Dendritic cell treated with granulocyte-macrophage colony-stimulating factor and Interleukin-4, amounts not matched to agents 40 ng/mL and 50 ng/mL, for 4 days (primary cell): ENCODE measurements around the gene ZDHHC22.

ENCODE experiments used
- H3K27ac Mint-ChIP-seq: one replicate; pipeline ENCODE4 v1.8.0; 2022; ENCODE audit warnings: mild to moderate bottlenecking, mixed read lengths
- H3K27me3 Mint-ChIP-seq: one replicate; pipeline ENCODE4 v1.8.0; 2022; ENCODE audit warnings: mild to moderate bottlenecking, mixed read lengths
- H3K36me3 Mint-ChIP-seq: one replicate; pipeline ENCODE4 v1.8.0; 2022; ENCODE audit warnings: low read depth, mixed read lengths
- H3K4me1 Mint-ChIP-seq: one replicate; pipeline ENCODE4 v1.8.0; 2022; ENCODE audit warnings: low read depth, mixed read lengths
- H3K4me3 Mint-ChIP-seq: one replicate; pipeline ENCODE4 v1.8.0; 2022; ENCODE audit warnings: mild to moderate bottlenecking, moderate library complexity, mixed read lengths
- H3K9me3 Mint-ChIP-seq: one replicate; pipeline ENCODE4 v1.8.0; 2022; ENCODE audit warnings: mixed read lengths
- intact Hi-C: fragments of 100-400 bp; cut with micrococcal nuclease; formaldehyde crosslinking; loops from one replicate; pipeline ENCODE4 v1.15.0; 2022

The ZDHHC22 gene

GRCh38 chr14:77148510-77149231 lies 7.1 kb upstream of the ZDHHC22 start:
- intact Hi-C loops, result no loop called here
- no peaks in the 10 kb centered on the region for H3K9me3 Mint-ChIP-seq
- H3K4me3 Mint-ChIP-seq, result no peak overlapping the region
- no peaks in the 10 kb centered on the region for H3K4me1 Mint-ChIP-seq
- no peaks in the 10 kb centered on the region for H3K36me3 Mint-ChIP-seq
- no peak overlapping the region for H3K27ac Mint-ChIP-seq
- H3K27me3 Mint-ChIP-seq, result peaks cover 42% of the 10 kb centered on the region

GRCh38 chr14:77145975-77146740 lies 4.6 kb upstream of the ZDHHC22 start:
- Mint-ChIP-seq H3K27me3 (peaks cover 64% of the 10 kb centered on the region), H3K27ac (no peak overlapping the region), H3K9me3 (no peaks in the 10 kb centered on the region), H3K4me1 (no peaks in the 10 kb centered on the region), H3K36me3 (no peaks in the 10 kb centered on the region), H3K4me3 (no peak overlapping the region)
- intact Hi-C loops, result no loop called here

GRCh38 chr14:77144412-77145115 lies 3.0 kb upstream of the ZDHHC22 start:
- no peak overlapping the region for H3K27ac Mint-ChIP-seq
- peaks cover 2% of the 10 kb centered on the region for H3K4me1 Mint-ChIP-seq
- H3K9me3 Mint-ChIP-seq, result no peaks in the 10 kb centered on the region

GRCh38 chr14:77143071-77143470 lies 1.5 kb upstream of the ZDHHC22 start:
- Mint-ChIP-seq H3K36me3 (no peaks in the 10 kb centered on the region), H3K4me3 (no peak overlapping the region), H3K9me3 (no peaks in the 10 kb centered on the region), H3K27me3 (peaks cover 88% of the 10 kb centered on the region), H3K4me1 (peaks cover 8% of the 10 kb centered on the region), H3K27ac (no peak overlapping the region)
- intact Hi-C loops, result no loop called here

More at GRCh38 chr14:77144412-77145115, 3.0 kb upstream of the ZDHHC22 start:
- Mint-ChIP-seq H3K36me3 (no peaks in the 10 kb centered on the region), H3K4me3 (no peak overlapping the region), H3K27me3 (peaks cover 77% of the 10 kb centered on the region)
- intact Hi-C loops, result no loop called here

- no peak overlapping the region for H3K4me3 Mint-ChIP-seq
- intact Hi-C loops, result no loop called here
- H3K27me3 Mint-ChIP-seq, result peaks cover 90% of the 10 kb centered on the region
- H3K36me3 Mint-ChIP-seq, result no peaks in the 10 kb centered on the region
- H3K27ac Mint-ChIP-seq, result no peak overlapping the region
- no peaks in the 10 kb centered on the region for H3K9me3 Mint-ChIP-seq
- peaks cover 8% of the 10 kb centered on the region for H3K4me1 Mint-ChIP-seq
These were observed 612 bp upstream of the ZDHHC22 start for GRCh38 chr14:77142005-77142800.

- H3K9me3 Mint-ChIP-seq, result no peaks in the 10 kb centered on the region
- no peak overlapping the region for H3K4me3 Mint-ChIP-seq
- H3K27ac Mint-ChIP-seq, result no peak overlapping the region
- peaks cover 86% of the 10 kb centered on the region for H3K27me3 Mint-ChIP-seq
- intact Hi-C loops, result no loop called here
- no peaks in the 10 kb centered on the region for H3K36me3 Mint-ChIP-seq
- peaks cover 8% of the 10 kb centered on the region for H3K4me1 Mint-ChIP-seq
These were observed 1.0 kb downstream of the ZDHHC22 start for GRCh38 chr14:77140359-77141213.

GRCh38 chr14:77139540-77140358 lies 1.8 kb downstream of the ZDHHC22 start:
- peaks cover 86% of the 10 kb centered on the region for H3K27me3 Mint-ChIP-seq
- intact Hi-C loops, result no loop called here
- peaks cover 8% of the 10 kb centered on the region for H3K4me1 Mint-ChIP-seq
- H3K9me3 Mint-ChIP-seq, result no peaks in the 10 kb centered on the region
- no peak overlapping the region for H3K4me3 Mint-ChIP-seq
- H3K27ac Mint-ChIP-seq, result no peak overlapping the region
- no peaks in the 10 kb centered on the region for H3K36me3 Mint-ChIP-seq

- Mint-ChIP-seq H3K4me3 (no peak overlapping the region), H3K27ac (no peak overlapping the region), H3K36me3 (no peaks in the 10 kb centered on the region), H3K9me3 (no peaks in the 10 kb centered on the region), H3K27me3 (peaks cover 86% of the 10 kb centered on the region), H3K4me1 (peaks cover 8% of the 10 kb centered on the region)
- intact Hi-C loops, result no loop called here
These were observed 2.6 kb downstream of the ZDHHC22 start for GRCh38 chr14:77139022-77139421.

- no peaks in the 10 kb centered on the region for H3K9me3 Mint-ChIP-seq
- intact Hi-C loops, result no loop called here
- no peaks in the 10 kb centered on the region for H3K4me1 Mint-ChIP-seq
- no peaks in the 10 kb centered on the region for H3K36me3 Mint-ChIP-seq
- no peak overlapping the region for H3K27ac Mint-ChIP-seq
- no peak overlapping the region for H3K4me3 Mint-ChIP-seq
- peaks cover 77% of the 10 kb centered on the region for H3K27me3 Mint-ChIP-seq
These were observed 7.8 kb downstream of the ZDHHC22 start for GRCh38 chr14:77133720-77134338.

- intact Hi-C loops, result no loop called here
- Mint-ChIP-seq H3K9me3 (no peaks in the 10 kb centered on the region), H3K4me3 (no peak overlapping the region), H3K27ac (no peak overlapping the region), H3K36me3 (no peaks in the 10 kb centered on the region), H3K27me3 (peaks cover 77% of the 10 kb centered on the region), H3K4me1 (peaks cover 5% of the 10 kb centered on the region)
These were observed 9.6 kb downstream of the ZDHHC22 start for GRCh38 chr14:77131871-77132486.

GRCh38 chr14:77131206-77131605 lies 10.4 kb downstream of the ZDHHC22 start:
- no peak overlapping the region for H3K27ac Mint-ChIP-seq
- intact Hi-C loops, result no loop called here
- no peaks in the 10 kb centered on the region for H3K9me3 Mint-ChIP-seq
- H3K4me1 Mint-ChIP-seq, result peaks cover 5% of the 10 kb centered on the region
- H3K4me3 Mint-ChIP-seq, result no peak overlapping the region
- no peaks in the 10 kb centered on the region for H3K36me3 Mint-ChIP-seq
- peaks cover 78% of the 10 kb centered on the region for H3K27me3 Mint-ChIP-seq

GRCh38 chr14:77130386-77130785 lies 11.2 kb downstream of the ZDHHC22 start:
- peaks cover 8% of the 10 kb centered on the region for H3K4me1 Mint-ChIP-seq
- H3K9me3 Mint-ChIP-seq, result no peaks in the 10 kb centered on the region
- H3K27ac Mint-ChIP-seq, result no peak overlapping the region
- H3K4me3 Mint-ChIP-seq, result no peak overlapping the region
- intact Hi-C loops, result no loop called here
- no peaks in the 10 kb centered on the region for H3K36me3 Mint-ChIP-seq
- H3K27me3 Mint-ChIP-seq, result peaks cover 82% of the 10 kb centered on the region
